ENCODE measurements around the gene FAM110D. TPM values are rescaled to one million over a fixed set of nuclear protein-coding genes. Genes with fewer than 3 reads are reported as not detected.

Gene FAM110D
- total RNA-seq, 2 experiments from 2014 or later = not detected

GRCh38 chr1:26197813-26198212 lies 38.9 kb downstream of the FAM110D start:
- POLR2A ChIA-PET = no interaction called here
- Mint-ChIP-seq H3K4me1 (ENCODE audit: low read depth) (peaks cover 28% of the 10 kb centered on the region), H3K36me3 (no peaks in the 10 kb centered on the region), H3K9me3 (no peaks in the 10 kb centered on the region), H3K27me3 (no peaks in the 10 kb centered on the region), H3K4me3 (no peak overlapping the region), H3K27ac (no peak overlapping the region)
- CTCF ChIA-PET = interaction anchor here (1.3 to 1.7 kb wide), 2 partner anchors 37 to 53 kb away, joined by 3 read pairs; no protein-coding TSS in a partner anchor
- no peak for DNase-seq
- intact Hi-C loops (cut with micrococcal nuclease) = no loop called here

GRCh38 chr1:26200413-26200812 lies 41.5 kb downstream of the FAM110D start:
- intact Hi-C loops (cut with micrococcal nuclease) = no loop called here
- no peak overlapping the region for H3K27ac Mint-ChIP-seq
- H3K27me3 Mint-ChIP-seq = no peaks in the 10 kb centered on the region
- no peak for DNase-seq
- peaks cover 32% of the 10 kb centered on the region for H3K4me1 Mint-ChIP-seq (ENCODE audit: low read depth)
- H3K9me3 Mint-ChIP-seq = no peaks in the 10 kb centered on the region
- ChIA-PET POLR2A (no interaction called here), CTCF (interaction anchor here (1.2 kb wide), 1 partner anchor 31 kb away, joined by 5 read pairs; the partner anchor contains the start of gene ZNF593)
- no peaks in the 10 kb centered on the region for H3K36me3 Mint-ChIP-seq
- H3K4me3 Mint-ChIP-seq = no peak overlapping the region

DNA sequence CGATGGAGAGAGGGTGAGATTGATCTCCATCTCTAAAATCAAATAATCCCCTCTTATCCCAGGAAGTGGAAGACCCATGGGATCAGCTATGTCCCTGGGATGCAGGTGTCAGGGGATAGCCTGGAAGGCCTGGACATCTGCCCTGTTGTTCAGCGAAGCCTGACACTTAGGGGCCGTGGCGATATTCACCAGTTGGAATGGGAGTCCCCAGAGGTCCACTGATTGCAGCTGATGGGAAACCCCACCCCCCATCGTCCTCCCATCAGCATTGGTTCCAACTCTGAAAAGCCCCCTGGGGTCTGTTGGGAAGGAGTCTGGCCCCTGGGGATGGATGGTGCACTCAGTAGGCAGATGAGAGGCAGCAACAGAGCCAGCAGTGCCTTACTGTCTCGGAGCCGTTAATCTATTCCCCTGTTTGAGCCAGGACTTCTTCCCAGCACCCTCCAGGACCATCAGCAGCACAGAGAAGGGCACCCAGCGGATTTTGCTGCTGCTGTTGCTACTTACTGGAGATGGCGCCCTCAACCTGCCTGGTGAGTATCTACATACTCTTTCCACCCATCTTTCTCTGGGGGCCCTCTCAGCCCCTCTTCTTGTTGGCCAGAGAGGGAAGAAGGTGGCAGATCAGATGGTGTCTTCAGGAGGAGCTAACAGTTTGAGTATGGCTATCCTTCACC lies 44.9 kb downstream of the FAM110D start:
- no peaks in the 10 kb centered on the region for H3K9me3 Mint-ChIP-seq
- ChIA-PET CTCF (interaction anchor here (1.3 to 2.2 kb wide), 3 partner anchors 30 to 118 kb away, joined by 5 to 6 read pairs (median 6); partner anchors contain the start of gene CEP85), POLR2A (no interaction called here)
- no peak overlapping the region for H3K27ac Mint-ChIP-seq
- intact Hi-C loops (cut with micrococcal nuclease) = no loop called here
- no peaks in the 10 kb centered on the region for H3K36me3 Mint-ChIP-seq
- peaks cover 32% of the 10 kb centered on the region for H3K4me1 Mint-ChIP-seq (ENCODE audit: low read depth)
- DNase-seq = peak; percentile 14
- no peaks in the 10 kb centered on the region for H3K27me3 Mint-ChIP-seq
- no peak overlapping the region for H3K4me3 Mint-ChIP-seq

DNA sequence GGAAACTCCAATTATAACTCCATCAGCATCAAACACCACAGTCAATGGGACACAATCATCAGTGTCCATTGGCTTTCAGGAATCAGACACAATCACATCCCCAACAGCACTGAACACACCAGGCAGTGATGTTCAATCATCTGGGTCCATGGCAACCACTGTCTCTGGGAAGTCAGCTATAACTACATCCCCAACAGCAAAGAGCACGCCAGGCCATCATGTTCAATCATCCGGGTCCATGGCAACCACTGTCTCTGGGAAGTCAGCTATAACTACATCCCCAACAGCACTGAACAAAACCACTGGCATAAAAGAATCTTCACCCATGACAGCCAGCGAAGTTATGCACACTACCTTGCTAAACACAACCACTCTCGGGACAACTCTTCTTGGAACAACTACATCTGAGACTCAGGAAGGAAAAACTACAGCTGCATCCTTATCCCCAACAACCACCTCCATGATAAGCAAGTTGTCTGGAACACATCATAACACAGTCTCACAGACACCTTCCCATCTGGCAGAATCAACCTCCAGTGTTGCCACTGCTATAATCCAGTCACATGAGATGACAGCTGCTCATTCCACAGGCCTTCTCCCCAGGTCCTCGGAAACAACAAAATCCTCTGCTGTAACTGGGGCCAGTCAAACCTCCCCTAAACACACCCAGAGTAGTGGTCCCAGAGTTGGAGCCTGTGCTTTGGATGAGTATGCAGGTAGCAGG lies 51.4 kb downstream of the FAM110D start:
- Mint-ChIP-seq H3K27me3 (no peaks in the 10 kb centered on the region), H3K4me3 (no peak overlapping the region), H3K4me1 (ENCODE audit: low read depth) (no peaks in the 10 kb centered on the region), H3K27ac (no peak overlapping the region), H3K9me3 (no peaks in the 10 kb centered on the region), H3K36me3 (no peaks in the 10 kb centered on the region)
- intact Hi-C loops (cut with micrococcal nuclease) = no loop called here
- ChIA-PET CTCF (interaction anchor here (0.8 to 1.5 kb wide), 5 partner anchors 23 to 207 kb away, joined by 3 to 6 read pairs (median 3); partner anchors contain the start of genes CEP85 and ZNF593), POLR2A (no interaction called here)
- DNase-seq = no peak

- CTCF ChIA-PET = interaction anchor here (1.2 to 1.6 kb wide), 2 partner anchors 21 to 43 kb away, joined by 4 to 6 read pairs; partner anchors contain the start of genes CEP85 and ZNF593
- Mint-ChIP-seq H3K27me3 (no peaks in the 10 kb centered on the region), H3K4me1 (ENCODE audit: low read depth) (no peaks in the 10 kb centered on the region), H3K4me3 (no peak overlapping the region), H3K9me3 (no peaks in the 10 kb centered on the region), H3K36me3 (no peaks in the 10 kb centered on the region), H3K27ac (no peak overlapping the region)
- POLR2A ChIA-PET = no interaction called here
- intact Hi-C loops (cut with micrococcal nuclease) = no loop called here
- DNase-seq = no peak
These were observed 53.8 kb downstream of the FAM110D start for GRCh38 chr1:26212726-26213125.

GRCh38 chr1:26213335-26213905 lies 54.5 kb downstream of the FAM110D start:
- H3K4me1 Mint-ChIP-seq (ENCODE audit: low read depth) = no peaks in the 10 kb centered on the region
- no peak overlapping the region for H3K27ac Mint-ChIP-seq
- DNase-seq = no peak
- H3K36me3 Mint-ChIP-seq = no peaks in the 10 kb centered on the region
- no peak overlapping the region for H3K4me3 Mint-ChIP-seq
- H3K27me3 Mint-ChIP-seq = no peaks in the 10 kb centered on the region
- no peaks in the 10 kb centered on the region for H3K9me3 Mint-ChIP-seq
- CTCF ChIA-PET = interaction anchor here (1.2 to 1.6 kb wide), 2 partner anchors 20 to 43 kb away, joined by 4 to 6 read pairs; partner anchors contain the start of genes CEP85 and ZNF593
- intact Hi-C loops (cut with micrococcal nuclease) = no loop called here
- POLR2A ChIA-PET = no interaction called here

Other genes starting within 250 kb of the FAM110D start
- gene PAFAH2, start 161.0 kb upstream of the FAM110D start, total RNA-seq = 1 to 10 TPM; 5.9 to 7.3 TPM
- gene EXTL1, start 137.3 kb upstream of the FAM110D start, total RNA-seq = not detected
- gene SLC30A2, start 113.0 kb upstream of the FAM110D start, total RNA-seq = not detected
- under 1 TPM; 0.17 to 0.19 TPM for gene TRIM63, start 91.4 kb upstream of the FAM110D start, total RNA-seq
- gene PDIK1L, start 47.3 kb upstream of the FAM110D start, total RNA-seq = 10 to 100 TPM; 14.9 to 15.2 TPM
- gene C1orf232, start 9.9 kb downstream of the FAM110D start, total RNA-seq = not detected
- 10 to 100 TPM; 37.4 to 38.0 TPM for gene ZNF593, start 10.8 kb downstream of the FAM110D start, total RNA-seq
- gene ZNF593OS, start 12.8 kb downstream of the FAM110D start, total RNA-seq = not detected
- 1 to 10 TPM; 1.3 to 1.5 TPM for gene CNKSR1, start 18.4 kb downstream of the FAM110D start, total RNA-seq
- gene CATSPER4, start 31.5 kb downstream of the FAM110D start, total RNA-seq = not detected
- gene CEP85, start 75.1 kb downstream of the FAM110D start, total RNA-seq = 10 to 100 TPM; 30.3 to 32.6 TPM
- 100 to 1,000 TPM; 305 to 320 TPM for gene SH3BGRL3, start 121.0 kb downstream of the FAM110D start, total RNA-seq
- 10 to 100 TPM; 24.5 to 26.1 TPM for gene UBXN11, start 147.6 kb downstream of the FAM110D start, total RNA-seq
- 100 to 1,000 TPM; 261 to 291 TPM for gene CD52, start 158.9 kb downstream of the FAM110D start, total RNA-seq
- gene CRYBG2, start 195.1 kb downstream of the FAM110D start, total RNA-seq = 1 to 10 TPM; 1.3 to 1.6 TPM
- gene ZNF683, start 213.7 kb downstream of the FAM110D start, total RNA-seq = not detected